Measurements from ENCODE around the gene MPP4. TPM values are rescaled to one million over a fixed set of nuclear protein-coding genes. Genes with fewer than 3 reads are reported as not detected.
"Not testable (repeated sequence)": the region's sequence is repeated elsewhere in the genome, so short reads cannot be mapped to it uniquely, and the experiment has no call there.

Gene MPP4
- total RNA-seq, 1 donor from 2014 or later: not detected

GRCh38 chr2:201675454-201675853, 23.0 kb downstream of the MPP4 start:
- DNase-seq (ENCODE audit: low spot score, unreplicated experiment): no peak

DNA sequence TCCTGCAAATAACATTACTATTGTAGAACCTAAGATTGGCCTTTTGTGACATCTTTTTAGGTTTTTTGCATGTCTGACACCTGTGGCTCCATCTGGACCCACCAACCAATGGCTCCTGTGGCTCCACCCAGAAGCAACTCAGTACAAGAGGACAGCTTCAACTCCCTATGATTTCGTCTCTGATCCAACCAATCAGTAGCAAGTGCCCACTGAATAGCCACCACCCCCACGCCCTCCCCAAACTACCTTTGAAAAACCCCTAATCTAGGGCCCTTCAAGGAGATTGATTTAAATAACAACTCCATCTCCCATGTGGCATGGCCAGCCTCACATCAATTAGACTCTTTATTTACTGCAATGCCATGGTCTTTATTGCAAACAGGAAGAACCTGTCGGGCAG, 23.6 kb downstream of the MPP4 start:
- TF ChIP-seq CTCF (IDR thresholded peaks at IDR 0.05; ENCODE audit: unreplicated experiment): no peak
- H3K27ac Mint-ChIP-seq: no peak overlapping the region
- H3K36me3 Mint-ChIP-seq (ENCODE audit: insufficient read depth): no peaks in the 10 kb centered on the region
- no peak overlapping the region for H3K4me3 Mint-ChIP-seq (ENCODE audit: low read depth)
- H3K9me3 Mint-ChIP-seq (ENCODE audit: low read depth): peaks cover 4% of the 10 kb centered on the region
- no peaks in the 10 kb centered on the region for H3K27me3 Mint-ChIP-seq
- no peak for DNase-seq (ENCODE audit: low spot score, unreplicated experiment)
- H3K4me1 Mint-ChIP-seq (ENCODE audit: low read depth): peaks cover 4% of the 10 kb centered on the region

More at GRCh38 chr2:201675454-201675853, 23.0 kb downstream of the MPP4 start:
- H3K4me3 Mint-ChIP-seq (ENCODE audit: low read depth): no peak overlapping the region
- H3K4me1 Mint-ChIP-seq (ENCODE audit: low read depth): peaks cover 4% of the 10 kb centered on the region
- no peak overlapping the region for H3K27ac Mint-ChIP-seq
- peaks cover 4% of the 10 kb centered on the region for H3K9me3 Mint-ChIP-seq (ENCODE audit: low read depth)
- no peaks in the 10 kb centered on the region for H3K36me3 Mint-ChIP-seq (ENCODE audit: insufficient read depth)
- H3K27me3 Mint-ChIP-seq: no peaks in the 10 kb centered on the region
- no peak for TF ChIP-seq CTCF (IDR thresholded peaks at IDR 0.05; ENCODE audit: unreplicated experiment)

DNA sequence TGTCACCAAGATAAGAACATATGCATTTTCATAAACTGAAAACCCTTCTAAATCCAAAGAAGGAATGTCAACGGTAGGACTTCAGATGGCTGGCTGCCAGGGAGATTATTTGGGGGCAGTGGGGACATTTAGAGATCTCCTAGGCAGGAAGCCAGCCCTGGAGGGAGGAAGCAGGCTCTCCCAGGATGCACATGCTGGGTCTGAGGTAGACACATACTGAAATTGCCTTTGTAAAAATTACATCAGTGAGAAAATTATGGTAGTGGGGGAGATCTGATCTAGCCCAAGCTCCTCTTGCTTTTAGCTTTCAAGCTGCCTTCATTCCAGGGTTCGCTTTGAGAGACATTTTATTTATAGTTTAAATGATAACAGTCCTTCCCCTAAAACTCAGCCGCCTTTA, 24.1 kb downstream of the MPP4 start:
- Mint-ChIP-seq H3K4me3 (ENCODE audit: low read depth) (no peak overlapping the region), H3K4me1 (ENCODE audit: low read depth) (peaks cover 4% of the 10 kb centered on the region), H3K9me3 (ENCODE audit: low read depth) (peaks cover 4% of the 10 kb centered on the region), H3K27me3 (no peaks in the 10 kb centered on the region), H3K27ac (no peak overlapping the region), H3K36me3 (ENCODE audit: insufficient read depth) (no peaks in the 10 kb centered on the region)
- no peak for TF ChIP-seq CTCF (IDR thresholded peaks at IDR 0.05; ENCODE audit: unreplicated experiment)
- DNase-seq (ENCODE audit: low spot score, unreplicated experiment): no peak

GRCh38 chr2:201673546-201673945, 24.9 kb downstream of the MPP4 start:
- Mint-ChIP-seq H3K27ac (no peak overlapping the region), H3K4me1 (ENCODE audit: low read depth) (peaks cover 4% of the 10 kb centered on the region), H3K36me3 (ENCODE audit: insufficient read depth) (no peaks in the 10 kb centered on the region), H3K9me3 (ENCODE audit: low read depth) (peaks cover 4% of the 10 kb centered on the region), H3K27me3 (no peaks in the 10 kb centered on the region), H3K4me3 (ENCODE audit: low read depth) (no peak overlapping the region)
- DNase-seq (ENCODE audit: low spot score, unreplicated experiment): no peak
- TF ChIP-seq CTCF (IDR thresholded peaks at IDR 0.05; ENCODE audit: unreplicated experiment): no peak

GRCh38 chr2:201671205-201671604, 27.2 kb downstream of the MPP4 start:
- H3K4me3 Mint-ChIP-seq (ENCODE audit: low read depth); H3K27ac Mint-ChIP-seq; H3K27me3 Mint-ChIP-seq; DNase-seq (ENCODE audit: low spot score, unreplicated experiment); H3K4me1 Mint-ChIP-seq (ENCODE audit: low read depth); H3K36me3 Mint-ChIP-seq (ENCODE audit: insufficient read depth); H3K9me3 Mint-ChIP-seq (ENCODE audit: low read depth): not testable (repeated sequence)

- Mint-ChIP-seq H3K36me3 (ENCODE audit: insufficient read depth) (no peaks in the 10 kb centered on the region), H3K4me3 (ENCODE audit: low read depth) (no peak overlapping the region), H3K9me3 (ENCODE audit: low read depth) (peaks cover 4% of the 10 kb centered on the region), H3K4me1 (ENCODE audit: low read depth) (peaks cover 1% of the 10 kb centered on the region), H3K27ac (no peak overlapping the region), H3K27me3 (no peaks in the 10 kb centered on the region)
- TF ChIP-seq CTCF (IDR thresholded peaks at IDR 0.05; ENCODE audit: unreplicated experiment): no peak
- no peak for DNase-seq (ENCODE audit: low spot score, unreplicated experiment)
Measured at GRCh38 chr2:201669865-201670264, 28.6 kb downstream of the MPP4 start.
